ENCODE data around the gene CARD6. TPM values are rescaled to one million over a fixed set of nuclear protein-coding genes. Genes with fewer than 3 reads are reported as not detected.

CARD6 gene
- total and polyA plus RNA-seq, 10 of the 15 experiments (the other 5 are each of a cell fraction or from before 2014, with no cell fraction given), result 0.29 to 1.2 (median 0.62) TPM

- FAIRE-seq (no peak), DNase-seq (ENCODE audit: low read depth, low spot score) (no peak), ATAC-seq (no peak)
- Histone ChIP-seq H3K27ac (ENCODE audit: control insufficient read depth, insufficient read depth) (no peak overlapping the region), H3K27me3 (replicated peaks in 1 of 2; ENCODE audit: control insufficient read depth in 2 of 2, insufficient read depth in 2 of 2, low read length in 1 of 2) (no peaks in the 10 kb centered on the region), H3K9ac (ENCODE audit: control insufficient read depth, insufficient read depth, low read length) (no peak overlapping the region), H4K20me1 (ENCODE audit: control insufficient read depth, insufficient read depth) (no peaks in the 10 kb centered on the region), H3K4me1 (ENCODE audit: control insufficient read depth, insufficient read depth, low read length) (no peaks in the 10 kb centered on the region), H3K9me3 (replicated peaks; ENCODE audit: control insufficient read depth, insufficient read depth, low read length) (no peaks in the 10 kb centered on the region), H3K4me3 (no peak overlapping the region), H3K36me3 (ENCODE audit: control insufficient read depth in 2 of 2, insufficient read depth in 2 of 2, low read length in 1 of 2) (no peaks in the 10 kb centered on the region), H2AFZ (ENCODE audit: control insufficient read depth, low read depth, low read length) (no peak overlapping the region), H3K79me2 (ENCODE audit: control insufficient read depth, insufficient read depth, low read length) (no peaks in the 10 kb centered on the region), H3K4me2 (ENCODE audit: control insufficient read depth, insufficient read depth) (no peak overlapping the region)
- intact Hi-C loops (cut with micrococcal nuclease; ENCODE audit: unreplicated experiment), result loop anchor here (5.0 to 10.0 kb wide), 3 partner anchors 370 to 937 kb away; no protein-coding TSS in a partner anchor
- TF ChIP-seq KLF5 (IDR thresholded peaks at IDR 0.05; ENCODE audit: partially characterized antibody) (no peak), MTA3 (IDR thresholded peaks at IDR 0.05; ENCODE audit: borderline replicate concordance, low read length) (no peak), IRF3 (IDR thresholded peaks at IDR 0.05) (no peak), CREB1 (IDR thresholded peaks at IDR 0.05; ENCODE audit: low read depth) (no peak), KAT2A (conservative IDR thresholded peaks at IDR 0.05; ENCODE audit: control insufficient read depth, low read depth, low read length) (no peak), DPF2 (IDR thresholded peaks at IDR 0.05) (no peak), SKIL (IDR thresholded peaks at IDR 0.05; ENCODE audit: low read depth, poor library complexity, severe bottlenecking) (no peak), CHD1 (IDR thresholded peaks at IDR 0.05; ENCODE audit: low read depth, low read length) (no peak), TAF1 (IDR thresholded peaks at IDR 0.05; ENCODE audit: borderline replicate concordance, low read depth, low read length) (no peak), RELA (IDR thresholded peaks at IDR 0.05; ENCODE audit: borderline replicate concordance, partially characterized antibody) (no peak), ATF2 (IDR thresholded peaks at IDR 0.05; ENCODE audit: low read length) (no peak), ZBTB33 (IDR thresholded peaks at IDR 0.05) (no peak)
- CTCF ChIA-PET, result interaction anchor here (0.6 to 1.9 kb wide), 27 partner anchors 8 to 1984 kb away, joined by 3 to 9 read pairs (median 4); no protein-coding TSS in a partner anchor
- POLR2A ChIA-PET, result no interaction called here
- WGBS (ENCODE audit: insufficient coverage, insufficient replicate concordance, low lambda C conversion rate, missing lambda C conversion rate), result 15% methylated on average over 2 of the region's 2 CpGs
- RAD21 ChIA-PET (ENCODE audit: unreplicated experiment), result interaction anchor here (0.7 to 1.4 kb wide), 5 partner anchors 365 to 972 kb away, joined by 3 to 5 read pairs (median 3); no protein-coding TSS in a partner anchor
- no TSS peak for BruUV-seq (replicated peaks)
- in situ Hi-C loops (cut with MboI), result no loop called here
- SMC1A ChIA-PET (ENCODE audit: uncharacterized antibody, unreplicated experiment), result interaction anchor here (0.7 to 1.2 kb wide), 4 partner anchors 158 to 939 kb away, joined by 3 to 5 read pairs (median 4); no protein-coding TSS in a partner anchor
These were observed 63.8 kb downstream of the CARD6 start for GRCh38 chr5:40904994-40905306.

Measured in GM12878 (cell line).